DLD1 (cell line): ENCODE results near the gene KRT3.

Source experiments
- in situ Hi-C: cut with HindIII; loops from 2 replicates; pipeline ENCODE4 v1.10.0; 2017; ENCODE audit warnings: low sequenced_read_pairs

Gene KRT3

DNA sequence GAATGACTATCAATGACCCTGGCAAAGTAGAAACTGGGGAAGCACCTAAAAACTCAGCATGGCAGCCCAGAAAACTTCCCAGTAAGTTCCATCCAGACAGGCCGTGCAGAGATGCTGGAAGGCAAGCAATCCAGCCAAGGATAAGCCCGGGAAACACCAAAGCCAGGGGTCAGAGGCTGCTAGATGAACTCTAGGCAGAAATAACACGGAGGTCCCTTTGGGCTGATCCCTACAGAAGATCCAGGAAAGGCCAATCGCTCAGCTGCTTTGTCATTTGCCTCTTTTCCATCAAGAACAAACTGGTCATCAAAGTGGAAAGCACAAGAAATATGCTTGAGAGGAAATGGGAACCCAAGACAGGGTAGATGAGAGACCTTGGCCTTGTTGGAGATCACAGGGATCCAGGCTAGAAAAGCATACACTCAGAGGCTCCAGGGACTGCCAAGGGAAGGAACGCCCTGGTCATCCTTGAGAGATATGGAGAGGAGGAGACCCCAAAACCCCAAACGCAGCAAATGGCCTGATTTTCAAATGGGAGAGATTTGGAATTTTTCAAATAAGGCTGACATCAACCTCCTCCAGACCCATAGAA lies 31.7 kb upstream of the KRT3 start:
- in situ Hi-C loops, result no loop called here

DNA sequence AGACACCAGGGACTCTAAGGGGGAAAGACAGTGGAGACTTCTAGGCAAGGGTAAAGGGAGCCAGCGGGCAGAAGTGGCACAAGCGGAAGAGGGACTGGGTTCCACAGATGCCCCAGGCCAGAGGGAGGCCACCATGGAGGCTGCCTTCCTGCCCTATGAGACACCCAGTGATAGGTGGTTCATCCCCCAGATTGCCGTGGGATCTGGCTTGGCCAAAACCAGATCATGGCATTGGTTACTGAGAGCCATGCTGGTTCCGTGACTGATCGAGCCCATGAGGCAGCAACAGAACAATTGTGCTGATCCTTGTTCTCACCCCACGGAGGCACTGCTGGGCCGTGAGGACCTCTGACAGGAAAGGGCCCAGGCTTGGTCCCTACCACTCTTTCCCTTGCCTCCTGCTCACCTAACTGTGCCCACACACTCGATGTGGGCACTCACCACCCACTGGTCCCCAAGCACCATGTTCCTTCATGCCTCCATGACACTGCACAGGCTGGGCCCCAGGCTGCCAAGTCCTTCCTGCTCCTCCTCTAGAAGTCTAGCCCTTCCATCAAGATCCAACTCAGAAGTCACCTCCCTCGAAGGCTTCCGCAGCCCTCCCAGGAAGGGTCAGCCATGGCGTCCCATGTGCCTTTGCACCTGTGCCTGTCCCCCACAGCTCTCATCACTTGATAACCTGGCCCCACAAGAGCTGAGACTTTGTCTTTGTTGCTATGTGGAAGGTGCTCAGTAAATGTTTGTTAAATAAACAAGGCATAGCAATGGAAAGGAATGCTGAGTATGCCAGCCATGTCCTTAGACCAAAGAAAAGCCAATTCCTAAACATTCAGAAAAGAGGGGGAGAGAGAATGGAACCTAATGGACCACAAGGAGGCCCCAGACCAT lies 30.9 kb upstream of the KRT3 start:
- in situ Hi-C loops, result no loop called here

DNA sequence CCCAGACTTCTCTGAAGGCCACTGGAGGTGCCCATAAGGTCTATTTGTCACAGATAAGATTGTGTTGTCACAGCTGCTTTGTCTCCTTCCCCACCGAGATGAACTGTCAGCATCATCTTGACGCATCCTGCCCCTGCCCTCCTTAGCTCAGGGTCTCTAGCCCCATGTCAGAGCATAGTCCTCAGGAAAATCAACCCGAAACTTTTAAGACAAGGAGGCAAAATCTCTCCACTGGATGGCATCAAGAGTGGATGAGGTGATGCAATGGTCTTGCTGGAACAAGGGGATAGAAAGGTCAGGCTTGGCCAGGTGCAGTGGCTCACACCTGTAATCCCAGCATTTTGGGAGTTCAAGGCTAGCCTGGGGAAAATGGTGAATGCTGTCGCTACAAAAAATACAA lies 30.0 kb upstream of the KRT3 start:
- in situ Hi-C loops, result no loop called here

DNA sequence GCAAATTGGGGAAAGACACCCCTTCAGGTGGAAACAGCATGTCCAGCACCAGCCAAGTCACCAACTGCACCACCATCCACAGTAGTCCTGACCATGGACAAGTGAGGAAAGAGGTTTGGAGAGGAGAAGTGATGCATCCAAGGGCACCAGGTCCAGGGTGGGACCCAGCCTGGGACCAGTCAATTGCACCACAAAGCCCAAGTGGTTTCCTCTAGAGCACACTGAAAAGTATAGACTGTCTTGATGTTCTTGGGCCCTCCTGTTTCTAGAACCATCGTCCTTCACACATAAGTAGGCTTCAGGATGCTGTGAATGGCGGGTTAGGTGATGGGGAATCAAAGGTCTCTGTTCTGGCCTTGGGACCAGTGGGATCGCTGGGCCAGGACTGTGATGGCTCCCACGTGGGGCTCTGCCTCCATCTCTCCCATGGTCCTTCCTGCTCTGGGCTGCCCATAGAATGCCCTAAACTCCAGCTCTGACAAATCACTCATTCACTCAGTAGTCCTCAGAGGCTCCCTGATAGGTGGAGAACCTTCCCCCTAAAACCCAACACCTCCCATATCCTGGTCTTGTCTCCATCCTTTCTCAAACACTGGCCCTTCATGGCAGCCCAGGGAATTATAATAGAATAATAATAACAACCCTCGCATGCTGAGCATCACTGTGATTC lies 29.0 kb upstream of the KRT3 start:
- in situ Hi-C loops, result no loop called here

DNA sequence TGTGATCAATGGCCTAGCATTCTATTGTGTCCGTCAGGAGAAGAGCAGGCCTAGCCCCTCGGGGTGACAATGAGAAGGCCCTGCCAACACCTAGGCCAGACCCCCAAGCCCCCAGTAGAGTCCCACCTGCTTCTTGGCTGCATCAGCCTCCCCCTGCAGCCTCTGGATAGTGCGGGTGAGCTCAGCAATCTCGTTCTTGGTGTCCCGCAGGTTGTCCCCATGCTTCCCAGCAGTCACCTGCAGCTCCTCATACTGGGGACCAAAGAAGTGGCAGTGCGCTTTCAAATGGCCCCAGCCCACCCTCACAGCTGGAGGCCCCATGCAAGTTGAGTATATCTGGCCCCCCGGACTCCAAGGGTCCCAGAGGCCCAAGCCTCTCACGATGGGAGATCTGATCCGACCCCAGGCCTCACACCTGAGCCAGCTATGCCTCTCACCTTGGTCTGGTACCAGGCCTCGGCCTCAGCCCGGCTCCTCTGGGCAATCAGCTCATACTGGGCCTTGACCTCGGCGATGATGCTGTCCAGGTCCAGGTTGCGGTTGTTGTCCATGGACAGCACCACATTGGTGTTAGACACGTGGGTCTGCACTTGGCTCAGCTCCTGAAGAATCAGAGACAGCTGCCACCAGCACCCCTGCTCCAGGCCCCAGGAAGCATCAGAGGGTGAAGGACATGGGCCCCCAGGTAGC lies 28.0 kb upstream of the KRT3 start:
- in situ Hi-C loops, result no loop called here

DNA sequence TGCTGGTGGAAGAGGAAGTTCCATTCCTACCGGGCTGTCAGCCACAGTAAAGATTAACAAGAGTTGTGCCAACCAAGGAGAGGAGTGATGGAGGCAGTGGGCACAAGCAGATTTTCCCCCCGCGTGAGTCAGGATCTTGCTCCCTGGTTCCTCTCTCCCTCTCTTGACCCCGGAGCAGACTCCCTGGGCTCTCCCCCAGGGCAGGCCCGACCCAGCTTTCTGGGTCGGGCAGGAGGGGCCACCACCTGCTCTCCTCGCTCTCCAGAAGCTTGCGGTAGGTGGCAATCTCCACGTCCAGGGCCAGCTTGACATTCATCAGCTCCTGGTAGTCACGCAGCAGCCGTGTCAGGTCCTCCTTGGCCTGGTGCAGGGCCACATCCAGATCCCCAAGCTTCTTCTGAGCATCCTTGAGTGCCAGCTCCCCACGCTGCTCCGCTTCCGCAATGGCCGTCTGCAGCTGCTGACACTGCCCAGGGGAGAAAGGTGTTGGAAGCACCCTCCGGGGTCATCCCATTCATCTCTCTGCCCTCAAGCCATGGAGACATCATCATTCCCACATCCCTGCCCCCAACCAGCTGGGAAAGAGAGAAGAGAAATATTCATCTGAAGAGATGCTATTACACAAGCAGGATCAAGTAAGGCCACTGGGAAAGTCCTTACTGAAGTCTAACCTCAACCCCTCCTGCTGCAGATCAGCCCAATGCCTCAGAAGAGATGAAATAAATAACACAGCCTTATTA lies 27.0 kb upstream of the KRT3 start:
- in situ Hi-C loops, result no loop called here

DNA sequence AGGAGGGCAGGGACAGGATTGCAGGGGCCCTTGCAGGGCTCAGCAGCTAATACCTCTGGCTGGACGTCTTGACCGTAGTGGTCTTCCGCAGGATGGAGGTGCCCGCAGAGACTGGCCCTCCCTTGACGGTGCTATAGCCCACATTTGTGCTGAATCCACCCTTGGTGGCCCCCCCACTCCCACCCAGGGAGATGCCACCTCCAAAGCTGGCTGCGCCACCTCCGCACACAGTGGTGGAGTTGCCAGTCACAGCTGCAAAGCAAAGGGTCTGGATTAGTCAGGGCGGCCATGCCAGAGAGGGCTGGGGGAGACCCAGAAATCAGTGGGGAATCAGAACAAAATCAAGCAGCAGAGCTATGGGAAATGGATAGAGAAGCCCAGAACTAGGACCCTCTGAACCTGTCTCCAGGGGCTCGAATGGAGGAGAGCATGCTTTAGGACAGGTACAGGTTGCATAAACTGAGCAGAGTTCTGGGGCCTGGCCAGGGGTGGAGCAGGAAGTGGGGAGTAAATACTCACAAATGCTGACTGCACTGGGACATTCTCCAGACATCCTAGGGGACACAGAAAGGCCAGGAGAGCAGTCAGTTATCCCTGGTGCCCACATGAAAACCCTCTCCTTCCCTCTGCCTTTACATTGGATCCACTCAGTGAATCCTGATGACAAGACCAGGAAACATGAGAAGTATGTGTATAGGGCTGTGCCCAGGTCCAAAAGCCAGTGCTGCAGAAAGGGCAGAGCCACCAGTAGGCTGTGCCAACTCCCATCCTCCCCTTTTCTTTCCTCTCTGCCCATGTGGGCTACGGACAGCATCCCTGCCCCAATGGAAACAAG lies 26.1 kb upstream of the KRT3 start:
- in situ Hi-C loops, result no loop called here

DNA sequence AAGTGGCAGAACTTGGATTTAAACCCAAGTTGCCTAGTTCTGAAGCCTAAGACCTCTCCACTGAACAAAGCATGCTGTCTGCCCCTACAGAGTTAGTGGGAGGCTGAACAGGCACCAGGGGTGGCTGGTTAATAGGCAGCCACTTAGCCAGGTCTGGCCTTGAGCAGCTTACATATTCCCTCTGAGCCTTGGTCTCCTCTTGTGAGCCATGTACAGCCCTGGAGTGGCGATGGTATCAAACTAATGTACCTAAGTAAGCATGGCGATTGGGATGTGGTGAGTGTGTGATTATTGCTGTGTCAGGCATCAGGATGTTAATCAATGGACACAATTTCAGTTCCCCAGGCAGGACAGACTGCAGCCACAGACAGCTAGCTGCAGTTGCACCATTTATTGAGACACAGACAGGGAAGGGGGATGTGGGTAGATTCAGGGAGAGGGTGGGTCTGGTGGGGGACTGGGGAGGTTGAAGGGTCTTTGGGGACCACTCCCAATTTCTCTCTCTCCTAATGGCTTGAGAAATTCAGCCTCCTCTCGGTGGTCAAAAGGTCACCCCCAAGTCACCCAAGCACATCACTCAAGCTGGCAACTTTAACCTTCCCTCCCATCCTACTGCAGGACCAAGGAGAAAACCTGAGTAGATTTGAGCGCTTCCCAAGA lies 25.3 kb upstream of the KRT3 start:
- in situ Hi-C loops, result no loop called here

DNA sequence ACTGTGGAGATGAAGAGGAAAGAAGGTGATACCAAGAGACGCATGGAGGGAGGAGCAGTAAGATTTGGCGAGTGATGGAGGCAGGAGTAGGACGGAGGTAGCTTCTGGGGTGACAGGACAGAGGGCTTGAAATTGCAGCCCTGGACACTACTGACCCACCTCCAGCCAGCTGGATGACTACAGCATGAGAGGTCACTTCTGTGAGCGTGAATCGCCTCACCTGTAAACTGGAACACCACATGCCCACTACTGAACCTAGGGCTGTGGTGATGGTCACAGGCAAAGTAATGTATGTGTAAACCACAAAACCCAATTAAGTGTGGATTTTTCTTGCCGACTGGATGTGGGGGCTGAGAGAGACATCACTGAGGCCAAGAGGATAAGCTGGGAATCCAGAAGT lies 24.6 kb upstream of the KRT3 start:
- in situ Hi-C loops, result no loop called here

DNA sequence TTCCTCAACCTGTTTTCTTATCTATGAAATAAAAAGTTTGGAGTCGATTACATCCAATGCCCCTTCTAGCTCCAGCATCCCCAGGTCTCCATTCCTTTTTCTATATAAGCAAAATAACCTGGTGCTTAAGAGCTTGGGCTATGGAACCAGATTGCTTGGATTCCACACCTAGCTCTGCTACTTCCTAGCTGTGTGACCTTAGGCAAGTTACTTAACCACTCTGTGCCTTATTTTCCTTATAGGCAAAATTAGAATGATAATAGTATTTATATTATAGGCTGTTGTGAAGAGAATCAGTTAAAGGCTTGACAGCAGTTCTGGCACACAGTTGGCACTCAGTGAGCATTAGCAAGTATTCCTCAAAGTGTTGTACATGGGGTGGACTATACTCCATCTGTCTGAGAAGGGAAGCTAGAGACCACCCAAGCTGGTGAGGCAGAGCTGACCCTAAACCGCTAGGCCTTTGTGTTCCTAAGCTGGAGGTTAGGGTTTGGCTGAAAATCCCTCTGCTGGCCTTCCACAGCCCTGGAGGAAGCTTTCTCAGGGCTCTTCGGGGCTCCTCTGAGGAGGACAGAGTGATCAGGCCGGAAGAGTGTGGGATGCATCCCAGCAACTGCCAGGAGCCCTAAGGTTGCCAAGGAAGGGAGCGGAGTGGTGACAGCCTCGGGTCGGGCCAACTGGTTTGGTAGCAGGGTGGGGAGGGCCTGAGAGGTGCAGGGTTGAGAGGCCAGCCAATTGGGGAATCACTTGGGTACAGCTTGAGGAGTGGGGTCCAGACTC lies 24.0 kb upstream of the KRT3 start:
- in situ Hi-C loops, result loop anchor here (10.0 kb wide), 1 partner anchor 115 kb away; the partner anchor contains the start of gene KRT77

DNA sequence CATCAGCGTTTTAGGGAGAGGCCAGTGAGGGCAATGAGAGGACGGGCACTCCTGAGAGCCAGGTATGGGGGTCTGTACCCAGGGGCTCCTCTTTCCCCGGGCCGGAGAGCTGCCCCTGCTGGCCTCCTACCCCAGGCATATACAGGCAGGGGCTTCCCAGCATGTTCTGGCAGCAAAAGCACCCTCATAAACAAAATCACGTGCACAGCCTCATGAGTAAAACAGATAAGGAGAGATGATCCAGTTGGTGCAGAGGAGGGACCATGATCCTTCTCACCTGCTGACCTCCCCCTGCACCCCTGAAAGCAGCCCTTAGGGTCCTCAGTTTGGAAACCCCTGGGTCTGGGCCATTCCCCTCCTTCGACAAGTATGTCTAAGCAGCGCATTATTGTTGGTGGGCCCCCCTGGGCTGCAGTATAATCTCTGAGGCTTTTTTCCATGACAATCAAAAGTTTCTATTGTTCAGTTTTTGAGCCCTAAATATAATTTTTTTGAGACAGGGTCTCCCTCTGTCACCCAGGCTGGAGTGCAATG lies 23.0 kb upstream of the KRT3 start:
- in situ Hi-C loops, result loop anchor here (10.0 kb wide), 1 partner anchor 114 kb away; the partner anchor contains the start of gene KRT77

DNA sequence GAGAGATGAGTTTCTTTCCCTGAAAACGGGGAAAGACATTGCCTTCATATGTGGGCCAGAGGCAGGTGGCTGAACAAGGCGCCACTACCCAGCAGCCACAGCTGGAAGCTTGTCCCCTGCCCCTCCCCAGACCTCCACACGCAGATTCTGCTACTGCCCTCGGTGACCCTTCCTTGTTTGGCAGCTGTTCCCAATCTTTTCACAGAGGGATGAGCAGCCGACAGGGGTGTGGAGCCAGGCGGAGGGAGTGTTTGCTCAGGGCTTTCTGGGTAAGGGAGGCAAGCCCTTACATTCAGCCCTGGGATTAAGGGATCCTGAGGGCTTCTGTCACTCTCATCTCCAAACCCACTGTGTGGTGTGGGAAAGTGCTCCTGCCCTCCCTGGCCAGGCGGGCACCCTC lies 22.5 kb upstream of the KRT3 start:
- in situ Hi-C loops, result loop anchor here (10.0 kb wide), 1 partner anchor 114 kb away; the partner anchor contains the start of gene KRT77

DNA sequence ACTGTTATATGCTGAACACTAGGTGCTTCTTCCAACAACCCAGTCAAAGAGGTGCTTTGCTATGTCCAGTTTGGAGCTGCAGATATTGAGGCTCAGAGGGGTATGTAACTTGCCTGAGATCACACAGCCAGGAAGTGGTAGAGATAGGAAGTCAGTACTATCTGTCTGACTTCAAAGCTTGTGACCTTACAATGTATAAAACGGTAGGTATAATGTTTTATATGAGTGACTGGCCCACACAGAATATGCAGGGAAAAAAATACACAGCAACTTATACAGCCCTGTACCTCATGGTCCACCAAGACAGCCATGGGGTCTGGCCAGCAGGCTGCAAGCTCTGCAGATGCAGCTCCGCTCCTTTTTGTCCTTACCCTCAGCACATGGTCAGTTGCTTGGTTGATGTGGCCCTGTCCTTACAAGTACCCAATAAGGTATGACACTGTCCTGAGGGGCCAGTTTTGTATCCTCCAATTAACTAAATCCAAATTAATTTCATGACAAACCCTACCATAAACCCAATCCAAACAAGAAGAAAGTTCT lies 21.9 kb upstream of the KRT3 start:
- in situ Hi-C loops, result loop anchor here (10.0 kb wide), 1 partner anchor 113 kb away; the partner anchor contains the start of gene KRT77

DNA sequence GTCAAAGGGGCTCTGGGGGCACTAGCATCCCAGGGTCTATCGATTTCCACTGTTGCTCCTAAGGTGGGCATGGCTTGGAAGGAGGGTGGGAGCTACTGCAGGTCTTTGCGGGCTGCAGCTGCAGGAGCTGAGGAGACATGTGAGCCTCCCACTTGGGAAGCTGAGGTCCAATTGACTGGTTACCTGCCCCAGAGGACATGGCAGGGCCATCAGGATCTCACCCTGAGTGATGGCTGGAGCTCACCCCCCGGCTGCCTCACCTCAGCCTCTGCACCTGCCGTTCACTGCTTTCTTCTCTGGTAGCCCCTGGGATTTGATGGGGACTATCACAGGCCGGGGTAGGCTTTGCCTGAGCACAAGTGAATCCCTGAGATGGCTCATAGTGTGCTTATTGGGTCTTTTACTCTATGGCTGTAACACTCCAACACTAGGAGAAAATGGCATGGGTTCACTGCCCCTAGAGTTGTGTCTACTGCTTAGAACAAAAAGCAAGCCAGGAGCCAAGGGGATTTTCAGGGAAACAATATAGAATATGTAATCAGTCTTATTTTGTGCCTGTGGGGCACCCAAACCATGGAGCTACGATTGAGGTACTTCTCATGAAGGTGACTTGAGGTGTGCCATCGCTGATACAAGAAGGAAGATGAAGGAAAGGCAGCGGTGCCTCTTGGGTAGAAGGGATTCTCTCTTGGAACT lies 21.2 kb upstream of the KRT3 start:
- in situ Hi-C loops, result loop anchor here (10.0 kb wide), 1 partner anchor 112 kb away; the partner anchor contains the start of gene KRT77

DNA sequence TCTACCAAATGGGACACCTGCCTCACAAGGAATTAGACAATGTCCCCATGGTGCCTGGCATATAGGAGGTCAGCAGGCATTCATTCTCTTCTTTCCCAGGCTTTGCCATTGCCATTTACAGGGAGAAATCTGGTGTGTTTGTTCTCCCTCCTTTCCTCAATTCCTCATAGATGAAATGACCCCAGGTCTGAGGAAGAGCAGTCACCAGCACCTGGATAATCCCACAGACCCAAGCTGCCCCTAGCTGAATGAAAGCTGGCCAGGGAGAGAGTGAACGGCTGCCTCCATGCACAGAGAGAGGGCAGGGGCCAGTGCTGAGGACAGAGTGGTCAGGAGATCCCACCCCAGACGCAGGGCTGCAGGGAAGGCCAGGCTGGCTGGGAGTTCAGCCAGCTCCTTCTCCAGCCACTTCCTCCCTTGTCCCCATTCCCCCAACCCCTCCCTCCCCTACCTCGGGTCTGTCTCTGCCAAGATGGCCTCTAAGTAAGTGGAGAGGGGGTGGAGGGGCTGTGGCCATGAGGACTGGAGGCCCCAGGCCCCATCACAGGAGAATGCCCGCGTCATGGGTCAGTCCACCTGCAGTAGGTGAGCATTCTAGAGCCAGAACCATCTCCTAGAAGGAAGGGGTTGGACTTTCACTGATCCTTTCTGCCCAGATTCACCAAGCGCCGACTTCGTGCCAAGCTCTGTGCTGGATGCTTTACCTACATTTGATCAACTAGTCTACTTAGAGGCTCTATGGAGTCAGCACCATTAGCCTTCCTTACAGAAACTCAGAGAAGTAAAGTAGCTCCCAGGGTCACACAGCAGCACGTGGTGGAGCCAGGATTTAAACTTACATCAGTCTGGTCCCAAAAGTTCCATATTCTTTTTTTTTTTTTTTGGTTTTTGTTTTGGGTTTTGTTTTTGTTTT lies 20.0 kb upstream of the KRT3 start:
- in situ Hi-C loops, result loop anchor here (10.0 kb wide), 1 partner anchor 111 kb away; the partner anchor contains the start of gene KRT77

DNA sequence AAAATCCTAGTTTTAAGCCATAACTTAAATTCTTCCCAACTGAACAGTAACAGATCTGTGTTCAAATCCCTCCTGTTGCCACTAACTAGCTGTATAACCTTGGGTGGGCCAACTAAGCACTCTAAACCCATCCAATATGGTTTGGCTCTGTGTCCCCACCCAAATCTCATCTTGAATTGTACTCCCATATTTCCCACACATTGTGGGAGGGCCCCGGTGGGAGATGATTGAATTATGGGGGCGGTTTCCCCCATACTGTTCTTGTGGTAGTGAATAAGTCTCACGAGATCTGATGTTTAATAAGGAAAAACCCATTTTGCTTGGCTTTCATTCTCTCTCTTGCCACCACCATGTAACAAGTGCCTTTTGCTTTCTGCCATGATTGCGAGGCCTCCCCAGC lies 19.2 kb upstream of the KRT3 start:
- in situ Hi-C loops, result loop anchor here (10.0 kb wide), 1 partner anchor 110 kb away; the partner anchor contains the start of gene KRT77
